ENCODE results near the gene NCOA7.
"Not testable (repeated sequence)": the region's sequence is repeated elsewhere in the genome, so short reads cannot be mapped to it uniquely, and the experiment has no call there.

Gene NCOA7

DNA sequence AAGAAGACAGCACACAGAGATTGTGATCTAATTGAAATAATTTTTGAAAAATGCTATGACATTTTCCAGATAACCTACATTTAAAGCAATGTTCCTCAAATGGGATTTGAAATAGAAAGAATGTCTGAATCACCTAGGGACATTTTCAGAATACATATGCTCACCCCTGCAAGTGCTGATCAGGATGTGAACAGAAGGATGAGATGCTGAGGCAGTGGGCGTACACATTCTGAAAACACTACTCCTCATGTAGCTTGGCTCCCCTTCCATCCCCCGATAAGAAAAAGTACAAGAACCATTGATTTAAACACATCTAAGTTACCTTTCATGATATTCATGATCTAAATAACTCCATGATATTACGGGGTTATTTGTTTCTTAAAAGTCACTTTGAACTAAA is 136.0 kb downstream of the NCOA7 start:
- DNase-seq (ENCODE audit: low read depth): no peak
- TF ChIP-seq CTCF (IDR thresholded peaks at IDR 0.05; ENCODE audit: low read depth, low read length, missing control alignments): no peak
- in situ Hi-C loops (cut with HindIII; ENCODE audit: low sequenced_read_pairs): no loop called here

DNA sequence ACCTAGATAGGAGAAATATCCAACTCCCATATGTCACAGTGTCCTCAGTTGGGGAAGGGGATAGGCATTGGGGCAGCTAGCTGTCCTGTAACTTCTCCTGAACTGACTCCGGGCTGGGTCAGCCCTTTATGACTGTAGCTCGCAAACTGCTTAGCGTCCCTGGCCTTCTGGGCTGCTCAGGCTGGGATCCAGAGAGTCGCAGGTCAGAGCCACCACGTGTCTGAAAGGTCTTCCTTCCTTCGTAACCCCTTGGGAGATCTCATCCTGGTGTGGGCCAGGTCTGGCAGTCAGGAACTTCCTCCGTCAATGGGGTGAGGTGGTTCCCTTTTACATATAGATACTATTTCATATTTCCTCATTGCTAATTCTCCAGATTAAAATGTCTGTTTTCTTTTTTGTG is 137.0 kb downstream of the NCOA7 start:
- no peak for TF ChIP-seq CTCF (IDR thresholded peaks at IDR 0.05; ENCODE audit: low read depth, low read length, missing control alignments)
- in situ Hi-C loops (cut with HindIII; ENCODE audit: low sequenced_read_pairs): no loop called here
- H3K4me3 ChIP-seq (ENCODE audit: low read depth, low read length): no peak overlapping the region

More for the DNA sequence above, 136.0 kb downstream of the NCOA7 start:
- no peak overlapping the region for H3K4me3 ChIP-seq (ENCODE audit: low read depth, low read length)

DNA sequence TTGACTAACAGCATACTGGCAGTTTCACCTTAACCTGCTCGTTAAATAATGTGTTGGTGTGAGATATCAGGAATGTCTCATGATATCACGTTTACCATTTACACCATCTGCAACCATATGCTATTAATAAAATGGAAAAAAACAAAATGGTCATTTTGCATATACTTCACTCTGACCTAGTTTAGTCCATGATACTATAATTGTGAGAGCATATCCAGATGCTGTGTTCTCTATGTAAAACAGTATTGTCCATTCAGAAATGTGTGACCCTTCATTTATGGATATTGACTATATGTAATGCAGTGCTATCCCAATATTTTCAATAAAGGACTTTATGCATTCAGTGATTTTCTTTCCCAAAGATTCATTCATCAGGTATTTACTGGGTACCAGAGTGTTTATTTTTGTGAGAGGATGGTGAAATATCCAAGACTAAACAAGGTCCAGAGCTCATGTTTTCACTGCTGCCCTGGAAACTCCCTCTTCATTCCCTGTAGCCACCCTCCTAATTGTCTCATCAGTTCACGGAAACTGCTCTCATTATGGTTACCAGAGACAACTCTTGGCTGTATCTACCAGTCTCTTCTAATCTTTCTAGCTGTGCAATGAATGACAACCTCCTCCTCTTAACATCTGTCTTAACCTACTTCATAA is 140.1 kb downstream of the NCOA7 start:
- TF ChIP-seq CTCF (IDR thresholded peaks at IDR 0.05; ENCODE audit: low read depth, low read length, missing control alignments): no peak
- no peak overlapping the region for H3K4me3 ChIP-seq (ENCODE audit: low read depth, low read length)
- in situ Hi-C loops (cut with HindIII; ENCODE audit: low sequenced_read_pairs): no loop called here
- DNase-seq (ENCODE audit: low read depth): no peak

More for the DNA sequence above, 137.0 kb downstream of the NCOA7 start:
- no peak for DNase-seq (ENCODE audit: low read depth)

DNA sequence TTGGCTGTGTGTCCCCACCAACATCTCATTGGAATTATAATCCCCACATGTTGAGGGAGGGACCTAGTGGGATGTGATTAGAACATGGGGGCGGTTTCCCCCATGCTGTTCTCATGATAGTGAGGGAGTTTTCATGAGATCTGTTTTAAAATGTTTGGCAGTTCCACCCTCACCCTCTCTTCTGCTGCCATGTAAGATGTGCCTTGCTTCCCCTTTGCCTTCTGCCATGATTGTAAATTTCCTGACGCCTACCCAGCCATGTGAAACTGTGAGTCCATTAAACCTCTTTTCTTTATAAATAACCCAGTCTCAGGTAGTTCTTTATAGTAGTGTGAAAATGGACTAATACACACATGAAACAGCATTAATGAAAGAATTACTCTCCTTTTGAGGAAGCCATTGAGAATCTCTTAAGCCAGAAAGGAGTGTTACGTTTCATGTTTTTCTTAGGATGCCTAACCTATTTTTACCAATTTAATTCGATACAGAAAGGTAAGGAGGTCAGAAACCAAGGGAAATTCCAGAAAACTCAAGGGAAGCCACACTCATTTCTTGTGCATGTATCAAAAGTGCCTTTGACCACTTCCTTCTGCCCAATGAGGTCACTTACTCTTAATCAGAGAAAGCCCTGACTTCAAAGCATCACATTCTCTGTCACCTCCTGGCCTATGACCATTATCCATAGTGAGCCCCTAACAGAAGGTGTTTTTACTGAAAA is 141.1 kb downstream of the NCOA7 start:
- in situ Hi-C loops (cut with HindIII; ENCODE audit: low sequenced_read_pairs): no loop called here
- no peak for DNase-seq (ENCODE audit: low read depth)

GRCh38 chr6:125932451-125932795 is 141.7 kb downstream of the NCOA7 start:
- DNase-seq (ENCODE audit: low read depth): no peak
- in situ Hi-C loops (cut with HindIII; ENCODE audit: low sequenced_read_pairs): no loop called here
- TF ChIP-seq CTCF (IDR thresholded peaks at IDR 0.05; ENCODE audit: low read depth, low read length, missing control alignments): no peak
- H3K4me3 ChIP-seq (ENCODE audit: low read depth, low read length): no peak overlapping the region

More for the DNA sequence above, 141.1 kb downstream of the NCOA7 start:
- TF ChIP-seq CTCF (IDR thresholded peaks at IDR 0.05; ENCODE audit: low read depth, low read length, missing control alignments): no peak
- no peak overlapping the region for H3K4me3 ChIP-seq (ENCODE audit: low read depth, low read length)

GRCh38 chr6:125935520-125935919 is 144.8 kb downstream of the NCOA7 start:
- H3K4me3 ChIP-seq (ENCODE audit: low read depth, low read length); in situ Hi-C loops (cut with HindIII; ENCODE audit: low sequenced_read_pairs); DNase-seq (ENCODE audit: low read depth): not testable (repeated sequence)

DNA sequence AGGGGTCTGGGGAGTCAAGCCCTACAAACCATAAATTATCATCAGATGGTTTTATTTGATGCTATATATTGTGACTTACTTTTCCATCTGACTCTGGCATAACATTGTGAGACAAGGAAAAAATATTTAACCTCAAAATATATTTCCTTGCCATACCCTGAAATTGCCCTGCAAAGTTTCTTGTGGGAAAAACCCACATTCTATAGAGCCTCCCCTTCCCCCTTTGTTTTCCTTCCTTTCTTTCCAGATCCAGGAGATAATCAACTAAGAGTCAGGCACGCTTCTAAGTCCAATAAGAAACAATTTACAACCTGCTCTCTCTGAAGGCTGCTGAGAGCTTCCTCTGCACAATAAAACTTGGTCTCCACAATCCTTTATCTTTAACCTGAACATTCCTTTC is 148.3 kb downstream of the NCOA7 start:
- TF ChIP-seq CTCF (IDR thresholded peaks at IDR 0.05; ENCODE audit: low read depth, low read length, missing control alignments): no peak
- no peak overlapping the region for H3K4me3 ChIP-seq (ENCODE audit: low read depth, low read length)
- in situ Hi-C loops (cut with HindIII; ENCODE audit: low sequenced_read_pairs): no loop called here
- DNase-seq (ENCODE audit: low read depth): no peak
